Ovary (tissue), 3 donors: ENCODE data around the gene MEGF6.

Experiments
- CTCF ChIP-seq, 3 donors: fragments of 450-650 bp in 2 of 3; fragments of 200-600 bp in 1 of 3; IDR thresholded peaks; one replicate each; pipeline versions ENCODE4 v1.5.1 to v1.8.0; 2016 to 2022; ENCODE audit warnings: antibody characterized with exemption in 3 of 3, mild to moderate bottlenecking in 1 of 3
- EP300 ChIP-seq: sonication (generic); formaldehyde crosslinking; IDR thresholded peaks from one replicate; pipeline ENCODE4 v1.6.1; 2017; ENCODE audit warnings: antibody characterized with exemption
- donor health status: DM: no; HTN: no; CAD: no.

DNA sequence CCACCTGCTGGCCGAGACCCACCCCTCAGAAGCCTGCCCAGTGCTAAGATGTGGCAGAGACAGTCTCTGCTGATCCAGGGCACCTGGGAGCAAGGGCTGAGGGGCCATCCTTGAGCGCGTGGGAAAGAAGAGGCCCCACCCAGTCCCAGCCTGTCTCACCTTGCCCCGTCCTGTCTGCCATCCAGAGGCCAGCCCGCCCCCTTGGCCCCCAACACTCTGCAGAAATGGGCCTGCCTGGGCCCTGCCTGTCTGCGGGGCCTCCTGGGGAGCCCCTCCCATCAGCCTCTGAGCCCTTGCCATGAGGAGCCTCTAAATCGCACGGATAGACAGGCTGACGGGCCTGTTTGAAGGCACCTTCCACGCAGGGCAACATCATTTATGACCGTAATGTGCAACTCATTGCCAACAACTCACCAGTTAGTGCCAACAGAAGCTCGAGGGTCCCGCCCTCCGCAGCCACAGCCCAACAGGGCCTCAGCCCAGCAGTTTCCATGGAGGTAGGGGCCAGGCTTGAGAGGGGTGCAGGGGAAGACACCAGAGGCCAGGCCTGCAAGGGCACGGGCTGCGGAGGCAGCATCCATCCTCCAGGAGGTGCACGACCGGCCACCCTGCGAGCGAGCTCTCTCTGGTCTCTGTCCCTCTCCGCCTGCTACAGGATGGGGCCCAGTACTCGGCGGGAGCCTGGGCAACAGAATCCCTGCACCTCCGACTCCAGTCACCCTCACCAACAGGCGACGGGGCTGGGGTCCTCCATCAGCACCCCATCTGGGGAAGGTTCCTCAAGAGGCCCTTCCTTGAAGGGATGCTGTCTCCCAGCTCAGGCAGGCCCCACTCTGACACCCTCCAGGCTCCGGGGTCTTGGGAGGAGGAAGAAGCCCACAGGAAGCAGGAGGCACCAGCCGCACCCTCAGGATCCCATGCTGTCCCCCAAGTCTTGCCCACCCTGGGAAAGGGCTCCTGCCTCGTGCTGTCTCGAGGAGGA is 78.0 kb downstream of the MEGF6 start:
- TF ChIP-seq CTCF (IDR thresholded peaks at IDR 0.05) (no peak), EP300 (no peak)
